H9 (cell line): ENCODE results near the gene MCEMP1. TPM values are rescaled to one million over a fixed set of nuclear protein-coding genes. Genes with fewer than 3 reads are reported as not detected.

Experiments used
- DNase-seq: peaks from one replicate; pipeline ENCODE4 v3.0.0-alpha.2; 2017
- H2AFZ ChIP-seq: one replicate; pipeline ENCODE4 v1.6.1; 2013; ENCODE audit warnings: mild to moderate bottlenecking, low read length, control low read depth, moderate library complexity
- H2AK5ac ChIP-seq: 2 replicates; pipeline ENCODE4 v1.6.1; 2013; ENCODE audit warnings: low read length, control low read depth, mixed read lengths; ENCODE audit not compliant: insufficient read length
- H2BK120ac ChIP-seq: one replicate; pipeline ENCODE4 v1.6.1; 2013; ENCODE audit warnings: low read depth, mild to moderate bottlenecking, low read length, control low read depth, inconsistent platforms; ENCODE audit not compliant: poor library complexity, severe bottlenecking
- H2BK12ac ChIP-seq: 2 replicates; pipeline ENCODE4 v1.6.1; 2013; ENCODE audit warnings: low read length, control low read depth, mixed read lengths, low read depth; ENCODE audit not compliant: insufficient read length
- H2BK15ac ChIP-seq: 2 replicates; pipeline ENCODE4 v1.6.1; 2013; ENCODE audit warnings: low read depth, low read length, control low read depth
- H2BK20ac ChIP-seq: one replicate; pipeline ENCODE4 v1.6.1; 2013; ENCODE audit warnings: low read depth, mild to moderate bottlenecking, low read length, control low read depth, inconsistent platforms; ENCODE audit not compliant: poor library complexity, severe bottlenecking
- H2BK5ac ChIP-seq: 2 replicates; pipeline ENCODE4 v1.6.1; 2013; ENCODE audit warnings: low read length, control low read depth, mixed read lengths; ENCODE audit not compliant: insufficient read length
- H3K14ac ChIP-seq: 2 replicates; pipeline ENCODE4 v1.6.1; 2013; ENCODE audit warnings: low read length, control low read depth; ENCODE audit not compliant: insufficient read depth
- H3K18ac ChIP-seq: 2 replicates; pipeline ENCODE4 v1.6.1; 2013; ENCODE audit warnings: low read depth, mild to moderate bottlenecking, mixed read lengths, low read length, control low read depth; ENCODE audit not compliant: insufficient read length
- H3K23ac ChIP-seq: 2 replicates; pipeline ENCODE4 v1.6.1; 2013; ENCODE audit warnings: low read length, control low read depth, mixed read lengths, low read depth; ENCODE audit not compliant: insufficient read length
- H3K23me2 ChIP-seq: 2 replicates; pipeline ENCODE4 v1.6.1; 2013; ENCODE audit warnings: low read depth, mild to moderate bottlenecking, mixed read lengths, low read length, control low read depth; ENCODE audit not compliant: insufficient read length, poor library complexity, severe bottlenecking
- H3K27ac ChIP-seq: 2 replicates; pipeline ENCODE4 v1.5.1; 2013; ENCODE audit warnings: low read length, control low read depth, mixed read lengths, low read depth; ENCODE audit not compliant: insufficient read length
- H3K27me3 ChIP-seq: 2 replicates; pipeline ENCODE4 v1.6.1; 2013; ENCODE audit warnings: low read length, control low read depth, inconsistent platforms; ENCODE audit not compliant: insufficient read depth
- H3K4ac ChIP-seq: 2 replicates; pipeline ENCODE4 v1.6.1; 2013; ENCODE audit warnings: low read depth, mild to moderate bottlenecking, control low read depth, inconsistent platforms, low read length, moderate library complexity
- H3K4me1 ChIP-seq: 2 replicates; pipeline ENCODE4 v1.6.1; 2013; ENCODE audit warnings: low read length, control low read depth, inconsistent platforms; ENCODE audit not compliant: insufficient read depth
- H3K4me2 ChIP-seq: 2 replicates; pipeline ENCODE4 v1.6.1; 2013; ENCODE audit warnings: low read length, control low read depth, mixed read lengths; ENCODE audit not compliant: insufficient read length, insufficient read depth
- H3K56ac ChIP-seq: 2 replicates; pipeline ENCODE4 v1.6.1; 2013; ENCODE audit warnings: low read depth, mild to moderate bottlenecking, mixed read lengths, low read length, control low read depth; ENCODE audit not compliant: insufficient read length
- H3K79me1 ChIP-seq: 2 replicates; pipeline ENCODE4 v1.6.1; 2013; ENCODE audit warnings: low read depth, mild to moderate bottlenecking, moderate library complexity, low read length, control low read depth, inconsistent platforms; ENCODE audit not compliant: insufficient read depth, poor library complexity, severe bottlenecking
- H3K79me2 ChIP-seq: 2 replicates; pipeline ENCODE4 v1.6.1; 2013; ENCODE audit warnings: low read length, control low read depth, inconsistent platforms; ENCODE audit not compliant: insufficient read depth
- H3K9ac ChIP-seq: 2 replicates; pipeline ENCODE4 v1.6.1; 2013; ENCODE audit warnings: low read length, control low read depth, mixed read lengths; ENCODE audit not compliant: insufficient read length; ENCODE audit errors: extremely low read depth
- H3K9me3 ChIP-seq: one replicate; pipeline ENCODE4 v1.6.1; 2013; ENCODE audit warnings: low read depth, low read length, inconsistent platforms; ENCODE audit not compliant: control insufficient read depth
- H3T11ph ChIP-seq: one replicate; pipeline ENCODE4 v1.6.1; 2013; ENCODE audit warnings: mild to moderate bottlenecking, low read length, control low read depth, inconsistent platforms
- H4K20me1 ChIP-seq: one replicate; pipeline ENCODE4 v1.6.1; 2013; ENCODE audit not compliant: control insufficient read depth, insufficient read length, insufficient read depth
- H4K5ac ChIP-seq: 2 replicates; pipeline ENCODE4 v1.6.1; 2013; ENCODE audit warnings: low read depth, mild to moderate bottlenecking, mixed read lengths, low read length, control low read depth; ENCODE audit not compliant: insufficient read length
- H4K8ac ChIP-seq: replicated peaks from 2 replicates; pipeline ENCODE4 v1.6.1; 2013; ENCODE audit warnings: low read length, control low read depth, mixed read lengths, low read depth; ENCODE audit not compliant: insufficient read length
- H4K91ac ChIP-seq: 2 replicates; pipeline ENCODE4 v1.6.1; 2013; ENCODE audit warnings: low read depth, mild to moderate bottlenecking, moderate library complexity, mixed read lengths, low read length, control low read depth; ENCODE audit not compliant: insufficient read length
- H3K27ac Mint-ChIP-seq, 3 experiments: 2 replicates in 2 of 3; 3 replicates in 1 of 3; pipeline ENCODE4 v1.8.0; 2020 to 2021; ENCODE audit warnings: mixed read lengths in 3 of 3, mild to moderate bottlenecking in 1 of 3, moderate library complexity in 1 of 3
- H3K27me3 Mint-ChIP-seq: 2 replicates; pipeline ENCODE4 v1.8.0; 2021; ENCODE audit warnings: low read depth, mild to moderate bottlenecking, moderate library complexity, mixed read lengths
- H3K36me3 Mint-ChIP-seq, 3 experiments: 2 replicates in 2 of 3; 3 replicates in 1 of 3; pipeline ENCODE4 v1.8.0; 2020 to 2021; ENCODE audit warnings: low read depth in 3 of 3, mixed read lengths in 3 of 3; ENCODE audit not compliant: insufficient read depth in 1 of 3
- H3K4me1 Mint-ChIP-seq, 2 experiments: 2 replicates each; pipeline ENCODE4 v1.8.0; 2020; ENCODE audit warnings: mixed read lengths in 2 of 2
- H3K4me3 Mint-ChIP-seq, 2 experiments: 2 replicates in 1 of 2; 3 replicates in 1 of 2; pipeline ENCODE4 v1.8.0; 2020 to 2021; ENCODE audit warnings: mild to moderate bottlenecking in 2 of 2, mixed read lengths in 2 of 2, moderate library complexity in 1 of 2
- H3K9me3 Mint-ChIP-seq, 2 experiments: 2 replicates in 1 of 2; 3 replicates in 1 of 2; pipeline ENCODE4 v1.8.0; 2020; ENCODE audit warnings: mild to moderate bottlenecking in 2 of 2, mixed read lengths in 2 of 2, moderate library complexity in 1 of 2
- WGBS: extraction: QIAGEN DNeasy Blood & Tissue Kit; methylation state at CpG from one replicate; pipeline ENCODE4 v1.1.7; 2013; ENCODE audit warnings: missing lambda C conversion rate, low lambda C conversion rate, mixed read lengths; ENCODE audit not compliant: insufficient read length; ENCODE audit errors: extremely low coverage; 5-methylcytosine and 5-hydroxymethylcytosine counted together
- total RNA-seq: library from RNA; stranded (reverse); gene quantifications from 2 replicates; pipeline ENCODE4 v1.2.1, GENCODE V29; 2021
- TF ChIP-seq, protein P1 (sequence below): fragments of 200-600 bp; sonication (generic); conservative IDR thresholded peaks from 3 replicates; pipeline ENCODE4 v1.8.0; 2021; ENCODE audit warnings: antibody characterized with exemption, mild to moderate bottlenecking

Gene MCEMP1
- total RNA-seq, 1 experiment from 2014 or later = not detected

DNA sequence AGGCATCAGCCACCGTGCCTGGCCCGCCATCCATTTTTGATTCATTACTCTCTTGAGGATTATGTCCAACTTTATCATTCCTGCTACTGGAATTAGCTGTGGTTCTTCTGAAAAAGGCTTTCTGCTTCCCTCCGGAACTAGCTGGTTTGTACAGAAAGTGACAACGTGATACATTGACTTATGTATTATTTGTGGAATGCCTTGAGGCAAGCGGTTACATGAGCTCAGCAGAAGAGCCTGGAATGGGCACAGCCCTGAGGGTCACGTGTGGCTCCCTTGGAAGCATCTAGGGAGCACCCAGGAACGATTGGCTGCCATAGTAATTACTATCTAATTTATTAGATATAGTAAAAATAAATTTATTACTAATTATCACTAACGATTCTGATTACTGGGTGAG is 22.5 kb upstream of the MCEMP1 start:
- Histone ChIP-seq H2BK12ac (no peak overlapping the region), H3K27ac (no peak overlapping the region), H3K4me1 (no peaks in the 10 kb centered on the region), H3K79me2 (no peaks in the 10 kb centered on the region), H4K5ac (no peak overlapping the region), H3K4ac (no peak overlapping the region), H3K79me1 (no peaks in the 10 kb centered on the region), H3T11ph (no peak overlapping the region), H4K8ac (no peak overlapping the region), H2BK120ac (no peak overlapping the region), H3K23me2 (no peaks in the 10 kb centered on the region), H3K27me3 (peaks cover 4% of the 10 kb centered on the region; the same call in 1 of the 2 replicates), H3K9ac (no peak overlapping the region), H3K18ac (no peak overlapping the region), H2AK5ac (no peak overlapping the region), H3K14ac (no peak overlapping the region), H4K91ac (no peak overlapping the region), H3K9me3 (no peaks in the 10 kb centered on the region), H3K23ac (no peak overlapping the region), H2BK20ac (no peak overlapping the region), H3K4me2 (no peak overlapping the region), H4K20me1 (no peaks in the 10 kb centered on the region), H3K56ac (no peak overlapping the region), H2BK5ac (no peak overlapping the region), H2AFZ (no peak overlapping the region), H2BK15ac (no peak overlapping the region)
- TF ChIP-seq, protein P1, sequence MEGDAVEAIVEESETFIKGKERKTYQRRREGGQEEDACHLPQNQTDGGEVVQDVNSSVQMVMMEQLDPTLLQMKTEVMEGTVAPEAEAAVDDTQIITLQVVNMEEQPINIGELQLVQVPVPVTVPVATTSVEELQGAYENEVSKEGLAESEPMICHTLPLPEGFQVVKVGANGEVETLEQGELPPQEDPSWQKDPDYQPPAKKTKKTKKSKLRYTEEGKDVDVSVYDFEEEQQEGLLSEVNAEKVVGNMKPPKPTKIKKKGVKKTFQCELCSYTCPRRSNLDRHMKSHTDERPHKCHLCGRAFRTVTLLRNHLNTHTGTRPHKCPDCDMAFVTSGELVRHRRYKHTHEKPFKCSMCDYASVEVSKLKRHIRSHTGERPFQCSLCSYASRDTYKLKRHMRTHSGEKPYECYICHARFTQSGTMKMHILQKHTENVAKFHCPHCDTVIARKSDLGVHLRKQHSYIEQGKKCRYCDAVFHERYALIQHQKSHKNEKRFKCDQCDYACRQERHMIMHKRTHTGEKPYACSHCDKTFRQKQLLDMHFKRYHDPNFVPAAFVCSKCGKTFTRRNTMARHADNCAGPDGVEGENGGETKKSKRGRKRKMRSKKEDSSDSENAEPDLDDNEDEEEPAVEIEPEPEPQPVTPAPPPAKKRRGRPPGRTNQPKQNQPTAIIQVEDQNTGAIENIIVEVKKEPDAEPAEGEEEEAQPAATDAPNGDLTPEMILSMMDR = no peak
- peaks cover 89% of the 10 kb centered on the region for H3K27me3 Mint-ChIP-seq
- H3K36me3 Mint-ChIP-seq = no peaks in the 10 kb centered on the region
- H3K9me3 Mint-ChIP-seq = peaks cover 0 to 3% of the 10 kb centered on the region in 2 experiments; a peak in 2 of 5 replicates
- H3K4me3 Mint-ChIP-seq = no peak overlapping the region
- no peak overlapping the region for H3K27ac Mint-ChIP-seq
- no peak for DNase-seq
- H3K4me1 Mint-ChIP-seq = peaks cover 3 to 6% of the 10 kb centered on the region in 2 experiments
- no CpG with 5 or more reads among the region's 8 CpGs for WGBS
